SKM-1 (cell line): ENCODE measurements around the gene RAPGEF1.
"Not testable (repeated sequence)": the region's sequence is repeated elsewhere in the genome, so short reads cannot be mapped to it uniquely, and the experiment has no call there.

Source experiments
- DNase-seq: peaks from one replicate; lab custom pipeline; 2025; ENCODE audit not compliant: unreplicated experiment; lab: John Stamatoyannopoulos, UW

Gene RAPGEF1

DNA sequence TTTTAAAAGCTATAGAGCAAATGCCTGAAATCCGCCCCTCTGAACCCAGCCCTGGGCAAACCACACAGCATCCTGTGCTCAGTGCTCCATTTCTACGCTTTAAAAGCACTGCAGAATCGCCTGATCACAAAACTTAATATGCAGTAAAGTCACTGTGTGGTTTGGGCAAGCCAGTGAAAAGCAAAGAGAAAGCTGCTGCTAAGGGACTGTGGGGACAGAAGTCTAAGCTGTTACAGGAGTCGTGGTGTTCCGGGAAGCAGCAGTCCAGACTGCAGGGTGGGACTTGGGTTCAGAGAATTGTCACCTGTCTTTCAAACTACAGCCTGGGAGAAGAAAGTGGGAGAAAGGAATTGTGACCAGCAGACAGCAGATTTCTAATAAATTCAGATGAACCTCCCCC lies 8.2 kb downstream of the RAPGEF1 start:
- no peak for DNase-seq

- DNase-seq = no peak
Measured at GRCh38 chr9:131731237-131731636, 8.6 kb downstream of the RAPGEF1 start.

DNA sequence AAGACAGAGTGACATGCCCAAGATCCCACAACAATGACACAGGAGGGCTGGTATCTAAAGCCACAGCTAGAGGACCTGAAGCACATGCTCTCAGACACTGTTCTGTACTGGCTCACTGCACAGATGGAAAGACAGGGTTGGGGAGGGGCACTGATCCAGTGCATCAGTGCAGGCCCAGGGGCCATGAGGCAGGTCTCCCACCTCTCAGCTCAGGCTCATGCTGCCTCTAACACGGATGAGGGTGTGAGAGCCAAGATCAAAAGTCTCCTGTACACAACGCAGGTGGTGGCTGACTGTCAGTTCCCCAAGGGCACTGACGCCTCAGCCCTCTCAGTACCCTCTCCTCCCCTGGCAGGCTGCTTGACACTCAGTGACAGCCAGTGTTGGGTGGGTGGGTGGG lies 10.9 kb downstream of the RAPGEF1 start:
- no peak for DNase-seq

GRCh38 chr9:131728546-131728910 lies 11.3 kb downstream of the RAPGEF1 start:
- DNase-seq = no peak

DNA sequence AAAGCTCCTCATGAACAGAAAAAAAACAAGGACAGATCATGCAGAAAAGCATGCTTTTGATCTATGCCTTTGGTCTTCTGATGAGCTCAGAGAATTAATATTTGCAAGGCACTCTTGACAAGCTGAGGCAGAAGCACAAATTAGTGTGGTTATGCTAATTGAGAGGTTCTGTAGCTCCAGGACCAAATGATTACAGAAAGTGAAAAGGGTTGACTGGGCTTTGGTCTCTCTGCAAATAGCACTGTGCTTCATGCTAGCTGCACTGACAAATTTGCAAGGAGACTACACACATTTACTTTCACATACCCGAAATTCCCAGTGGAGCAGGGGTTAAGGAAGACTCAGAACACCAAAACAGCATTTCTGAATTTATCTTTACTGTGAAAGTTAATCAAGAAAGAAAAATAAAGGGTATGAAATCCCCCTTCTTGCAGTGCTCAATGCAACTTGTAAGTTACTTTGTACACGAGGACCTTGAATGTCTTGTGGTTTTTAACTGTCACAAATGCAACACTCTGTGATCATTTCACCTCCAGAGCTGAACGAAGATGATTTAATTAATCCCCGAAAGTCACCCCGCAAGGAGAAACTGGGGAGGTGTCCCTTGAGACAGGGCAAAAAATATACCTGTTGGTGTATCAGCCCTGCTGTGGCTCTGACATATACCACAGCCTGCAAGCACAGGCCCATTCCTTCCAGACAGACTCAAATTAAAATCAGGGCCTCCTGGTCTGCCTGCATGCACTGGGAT lies 11.9 kb downstream of the RAPGEF1 start:
- no peak for DNase-seq

DNA sequence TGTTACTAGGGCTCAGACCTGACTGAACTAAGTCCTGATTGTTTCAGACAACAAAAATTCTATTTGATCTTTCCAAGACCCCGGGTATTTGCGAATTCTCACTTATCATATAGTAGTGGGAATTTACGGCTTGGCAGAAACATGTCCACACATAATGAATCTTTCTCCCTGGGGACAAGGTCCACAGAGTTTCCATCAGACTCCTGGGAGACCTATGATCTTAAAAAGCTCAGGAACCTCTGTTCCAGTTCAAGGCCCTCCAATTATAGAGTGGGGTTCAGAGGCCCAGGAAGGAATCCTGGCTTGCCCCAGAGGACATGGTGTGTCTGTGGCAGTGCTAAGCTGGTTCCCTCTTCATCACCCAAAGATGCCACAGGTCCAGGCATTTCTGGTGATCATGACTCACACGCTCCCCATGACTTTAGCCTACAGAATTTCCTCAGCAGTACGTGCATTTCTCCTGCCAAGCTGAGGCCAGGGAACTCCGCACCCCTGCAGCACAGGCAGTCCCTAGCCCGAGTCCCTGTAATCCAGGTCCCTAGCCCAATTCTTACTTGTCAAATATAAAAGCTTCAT lies 12.6 kb downstream of the RAPGEF1 start:
- no peak for DNase-seq

GRCh38 chr9:131724683-131725082 lies 15.2 kb downstream of the RAPGEF1 start:
- no peak for DNase-seq

DNA sequence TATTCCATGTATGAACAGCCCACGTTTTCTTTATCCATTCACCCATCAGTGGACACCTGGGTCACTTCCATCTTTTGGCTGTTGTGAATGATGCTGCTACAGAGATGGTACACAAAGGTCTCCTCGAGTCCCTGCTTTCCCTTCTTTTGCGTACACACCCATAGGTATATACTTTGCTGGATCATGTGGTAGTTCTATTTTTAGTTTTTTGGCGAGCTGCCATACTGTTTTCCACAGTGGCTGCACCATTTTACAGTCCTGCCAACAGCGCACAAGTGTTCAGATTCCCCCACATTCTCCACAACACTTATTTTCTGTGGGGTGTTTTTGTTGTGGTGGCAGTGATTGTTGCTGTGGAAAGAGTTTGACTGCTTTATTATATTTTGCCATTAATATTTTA lies 16.2 kb downstream of the RAPGEF1 start:
- DNase-seq = no peak

DNA sequence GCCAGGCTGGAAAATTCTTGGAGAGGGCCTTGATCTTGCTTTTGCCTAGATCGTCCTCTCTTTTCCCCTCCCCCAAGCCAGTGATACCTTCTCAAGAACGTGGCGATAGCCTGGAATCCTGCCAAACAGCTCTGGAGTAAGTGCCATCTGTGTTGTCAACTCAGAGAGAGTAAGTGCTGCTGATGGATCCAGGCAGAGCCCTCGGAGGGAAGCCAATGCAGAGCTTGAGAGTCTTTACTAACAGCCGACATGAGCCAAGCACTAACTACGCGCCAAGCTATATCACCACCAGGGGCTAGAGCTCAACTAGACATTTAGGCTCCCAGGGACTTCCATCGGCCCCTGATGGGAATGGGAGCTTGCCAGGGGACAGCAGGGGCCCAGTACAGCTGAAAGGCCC lies 17.6 kb downstream of the RAPGEF1 start:
- no peak for DNase-seq

- DNase-seq = no peak
Measured at GRCh38 chr9:131721076-131721475, 18.8 kb downstream of the RAPGEF1 start.

GRCh38 chr9:131720330-131720729 lies 19.5 kb downstream of the RAPGEF1 start:
- no peak for DNase-seq

DNA sequence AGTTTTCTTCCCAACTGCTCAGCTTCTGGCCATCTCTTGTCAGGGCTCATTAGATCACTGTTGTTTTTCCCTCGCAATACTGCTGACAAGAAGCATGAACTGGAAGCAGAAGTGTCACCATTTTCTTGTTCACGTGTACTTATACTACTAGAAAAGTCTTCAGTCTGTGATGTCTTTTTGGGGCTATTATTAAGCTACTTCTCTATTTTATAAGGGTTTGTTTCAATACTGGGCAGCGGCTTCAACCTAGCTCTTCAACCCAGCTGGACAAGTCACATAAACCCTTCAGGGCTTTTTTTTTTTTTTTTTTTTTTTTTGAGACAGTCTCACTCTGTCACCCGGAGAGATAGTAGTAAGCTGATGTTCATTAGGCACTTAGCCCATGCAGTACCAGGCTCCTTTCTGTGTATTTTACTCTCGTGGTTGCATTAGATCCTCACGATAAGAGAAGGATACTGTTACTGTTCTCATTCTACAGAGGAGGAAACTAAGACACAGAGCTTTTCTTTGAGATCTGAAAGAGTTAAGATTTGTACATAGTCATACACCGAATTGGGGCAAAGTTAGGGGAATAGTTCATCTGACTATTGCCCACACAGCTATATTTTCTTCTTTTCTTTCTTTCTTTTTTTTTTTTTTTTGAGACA lies 20.5 kb downstream of the RAPGEF1 start:
- no peak for DNase-seq

- no peak for DNase-seq
Measured at GRCh38 chr9:131717719-131718460, 22.0 kb downstream of the RAPGEF1 start.

DNA sequence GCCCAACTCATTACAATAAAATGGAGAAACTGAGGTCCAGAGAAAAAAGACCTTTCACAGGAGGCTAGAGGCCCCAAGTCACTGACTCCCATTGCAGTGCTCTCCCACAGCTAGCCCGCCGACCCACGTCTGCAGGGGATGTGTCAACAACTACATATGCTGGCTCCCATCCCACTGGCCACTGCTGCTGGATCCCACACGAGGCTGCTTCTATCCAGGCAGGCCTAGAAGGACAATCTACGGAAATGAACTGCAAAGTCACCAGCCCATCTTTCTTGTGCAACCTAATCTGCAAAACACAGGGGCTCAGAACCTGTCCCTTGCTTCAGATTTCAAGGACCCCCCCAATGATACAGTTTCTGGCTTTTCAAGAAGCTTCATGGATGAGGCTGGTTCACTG lies 24.0 kb downstream of the RAPGEF1 start:
- no peak for DNase-seq

DNA sequence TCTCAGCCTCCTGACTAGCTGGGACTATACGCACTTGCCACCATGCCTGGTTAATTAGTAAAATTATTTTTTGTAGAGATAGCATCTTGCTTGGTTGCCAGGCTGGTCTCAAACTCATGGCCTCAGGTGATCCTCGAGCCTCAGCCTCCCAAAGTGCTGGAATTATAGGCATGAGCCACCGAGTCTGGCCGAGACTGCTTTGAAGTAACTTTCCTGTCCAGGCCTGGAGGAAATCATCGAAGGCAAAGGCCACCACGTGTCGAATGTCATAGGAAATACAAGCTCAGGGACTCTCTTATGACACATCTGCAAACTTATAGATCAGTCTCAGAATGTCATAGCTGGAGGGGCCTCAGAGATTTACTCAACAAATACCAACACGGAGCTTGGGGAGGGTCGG lies 25.1 kb downstream of the RAPGEF1 start:
- no peak for DNase-seq

- no peak for DNase-seq
Measured at GRCh38 chr9:131714161-131714646, 25.7 kb downstream of the RAPGEF1 start.

- DNase-seq = no peak
Measured at GRCh38 chr9:131713016-131713415, 26.9 kb downstream of the RAPGEF1 start.

DNA sequence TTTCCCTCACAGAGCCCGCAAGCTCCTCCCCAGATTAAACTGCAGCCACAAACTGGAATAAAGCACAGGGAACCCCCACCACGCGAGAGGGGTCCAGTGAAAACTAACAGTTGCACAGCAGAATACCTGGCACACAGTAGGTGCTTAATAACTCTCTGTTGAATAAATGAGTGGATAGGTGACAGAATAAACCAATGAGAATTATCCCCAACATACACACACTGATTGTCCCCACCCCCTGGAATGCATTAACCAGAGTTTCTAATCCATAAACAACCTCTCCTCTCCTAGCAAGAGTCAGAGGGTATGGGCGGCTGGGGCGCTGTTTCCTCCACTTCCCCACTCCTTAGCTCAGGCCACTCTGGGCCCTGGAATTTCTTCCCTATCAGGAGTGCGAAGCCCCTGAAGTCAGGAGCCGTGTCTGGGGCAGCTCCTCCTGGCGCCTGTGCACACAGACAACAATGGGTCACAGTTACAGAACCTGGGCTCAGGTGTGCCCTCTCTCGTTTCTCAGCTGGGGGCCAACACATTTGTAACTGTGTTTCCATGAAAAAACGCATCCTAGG lies 27.6 kb downstream of the RAPGEF1 start:
- DNase-seq = no peak

DNA sequence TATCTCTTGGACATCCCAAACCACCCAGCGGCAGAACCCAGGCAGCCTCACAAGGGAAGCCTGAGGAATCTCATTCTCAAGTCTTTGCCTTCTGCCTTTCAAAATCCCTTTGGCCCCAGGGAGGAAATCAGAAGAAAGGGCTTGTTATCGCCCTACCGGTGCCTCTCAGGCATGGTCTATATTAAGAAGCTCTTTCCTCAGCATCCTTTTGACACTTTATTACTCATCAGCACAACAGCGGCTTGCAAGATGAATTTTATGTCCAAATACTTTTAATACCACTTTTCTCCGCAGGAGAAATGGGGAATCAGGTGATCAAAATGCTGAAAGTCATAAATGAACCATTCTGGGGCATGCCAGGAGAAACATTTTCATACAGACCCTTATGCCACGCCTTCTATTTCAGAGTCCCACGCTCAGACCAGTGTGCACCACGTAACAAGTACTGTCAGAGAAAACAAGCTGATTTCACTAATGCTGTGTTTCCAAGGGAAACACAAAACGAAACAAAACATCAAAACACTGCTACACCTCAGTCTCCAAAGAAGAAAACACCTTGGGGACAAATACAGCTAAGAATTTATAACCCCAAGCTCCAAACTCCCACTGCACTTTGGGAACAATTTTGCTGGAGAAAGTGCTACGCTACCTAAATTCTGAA lies 30.0 kb downstream of the RAPGEF1 start:
- no peak for DNase-seq

DNA sequence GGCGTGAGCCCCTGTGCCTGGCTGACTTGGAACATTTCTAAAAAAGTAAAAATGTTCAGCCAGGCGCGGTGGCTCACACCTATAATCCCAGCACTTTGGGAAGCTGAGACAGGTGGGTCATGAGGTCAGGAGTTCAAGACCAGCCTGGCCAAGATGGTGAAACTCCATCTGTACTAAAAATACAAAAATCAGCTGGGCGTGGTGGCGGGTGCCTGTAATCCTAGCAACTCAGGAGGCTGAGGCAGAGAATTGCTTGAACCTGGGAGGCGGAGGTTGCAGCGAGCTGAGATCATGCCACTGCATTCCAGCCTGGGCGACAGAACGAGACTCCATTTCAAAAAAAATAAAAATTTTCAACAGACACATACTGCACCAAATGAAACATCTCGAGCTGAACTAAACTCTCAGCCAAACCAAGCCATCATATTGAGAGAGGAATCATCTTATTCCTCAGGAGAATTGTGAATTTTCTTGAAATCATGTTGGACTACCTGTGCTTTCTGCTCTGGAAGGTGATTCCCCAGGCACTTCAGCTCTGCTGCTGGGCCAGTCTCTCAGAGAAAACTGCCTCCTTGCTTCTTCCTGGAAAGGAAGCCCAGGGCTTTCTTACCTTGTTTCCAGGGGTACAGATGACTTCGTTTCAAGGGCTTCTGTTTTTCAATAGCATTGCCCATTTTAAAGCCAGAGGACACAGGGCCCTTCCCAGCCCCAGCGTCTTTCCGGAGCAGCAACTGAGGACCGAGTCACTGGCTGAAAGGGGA lies 30.7 kb downstream of the RAPGEF1 start:
- not testable (repeated sequence) for DNase-seq
